ENCODE measurements around the gene ACAP3. TPM values are rescaled to one million over a fixed set of nuclear protein-coding genes. Genes with fewer than 3 reads are reported as not detected.

Gene ACAP3
- total RNA-seq, 1 donor from 2014 or later: 106 TPM

DNA sequence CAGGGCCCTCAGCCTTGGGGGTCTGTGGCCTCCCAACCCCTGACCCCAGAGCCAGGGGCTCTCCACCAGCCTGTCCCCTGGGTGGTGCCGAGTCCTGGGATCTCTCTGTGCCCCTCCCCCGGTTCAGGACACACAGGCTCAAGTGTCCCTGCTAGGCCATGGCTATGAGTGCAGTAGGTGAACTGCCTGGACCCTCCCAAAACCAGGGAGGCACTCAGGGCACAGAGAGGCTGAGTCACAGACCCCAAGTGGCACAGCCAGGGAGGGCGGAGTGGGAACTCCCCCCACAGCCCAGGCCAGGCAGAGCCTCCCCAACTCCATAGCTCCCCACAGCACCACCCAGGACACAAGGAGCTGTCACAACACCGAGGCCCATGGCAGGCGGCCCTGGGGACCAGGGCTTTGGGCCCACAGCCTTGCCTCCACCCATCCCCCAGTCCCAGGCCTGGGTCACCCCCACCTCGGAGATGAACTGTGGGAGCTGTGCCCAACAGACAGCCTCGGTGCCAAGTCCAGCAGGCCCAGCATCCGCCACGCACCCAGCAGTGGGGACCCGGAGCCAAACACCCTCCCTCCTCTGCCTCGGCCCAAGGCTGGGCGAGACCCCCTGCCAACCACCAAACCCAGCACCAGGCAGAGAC lies 38.2 kb upstream of the ACAP3 start:
- DNase-seq (ENCODE audit: low read depth): no peak

DNA sequence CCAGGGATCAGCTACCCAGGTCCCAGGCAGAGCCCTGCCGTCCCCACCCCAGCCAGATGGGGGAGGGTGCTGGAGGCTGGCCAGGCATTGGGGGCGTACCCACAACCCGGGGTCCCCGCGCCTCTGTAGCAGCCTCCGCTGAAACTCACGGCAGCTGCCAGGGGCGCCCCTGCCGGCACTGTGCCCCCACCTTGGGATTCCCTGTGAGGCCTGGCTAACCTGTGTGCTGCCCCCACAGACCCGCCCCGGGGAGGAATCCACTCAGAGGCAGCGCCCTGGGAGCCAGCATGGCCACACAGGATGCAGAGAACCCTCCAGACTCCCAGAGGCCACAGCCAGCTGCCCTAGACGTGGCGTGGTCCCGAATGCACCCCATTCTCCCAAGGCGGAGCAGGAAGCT lies 37.7 kb upstream of the ACAP3 start:
- peak; percentile 68 for DNase-seq (ENCODE audit: low read depth)

DNA sequence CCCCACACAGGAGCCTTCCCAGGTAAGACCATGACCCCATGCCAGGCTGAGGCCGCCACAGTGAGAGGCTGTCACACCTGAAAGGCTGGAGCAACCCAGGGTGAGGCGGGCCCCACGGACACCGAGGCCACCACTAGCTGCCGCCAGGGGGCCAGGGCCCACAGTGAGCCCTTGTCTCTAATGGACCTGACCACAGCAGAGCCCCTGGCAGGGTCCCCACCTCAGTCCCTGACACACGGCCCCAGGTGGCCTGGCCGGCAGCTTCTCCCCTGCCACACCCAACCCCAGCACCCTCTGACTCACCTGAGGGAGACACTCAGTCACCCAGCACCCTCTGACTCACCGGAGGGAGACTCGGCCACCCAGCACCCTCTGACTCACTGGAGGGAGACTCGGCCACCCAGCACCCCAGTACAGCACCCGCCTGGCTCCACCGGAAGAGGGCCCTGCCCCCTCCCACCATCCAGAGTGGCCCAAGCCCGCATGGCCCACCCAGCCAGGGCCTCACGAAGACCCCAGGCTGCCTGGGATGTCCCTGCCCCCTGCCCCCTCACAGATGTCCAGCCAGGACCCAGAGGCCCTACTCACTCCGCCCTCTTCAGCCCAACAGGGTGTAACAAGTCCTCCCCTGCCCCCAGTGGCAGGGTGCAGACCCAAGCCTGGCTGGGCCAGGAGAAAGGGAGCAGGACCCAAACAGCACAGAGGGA lies 37.1 kb upstream of the ACAP3 start:
- DNase-seq (ENCODE audit: low read depth): peak; percentile 54

DNA sequence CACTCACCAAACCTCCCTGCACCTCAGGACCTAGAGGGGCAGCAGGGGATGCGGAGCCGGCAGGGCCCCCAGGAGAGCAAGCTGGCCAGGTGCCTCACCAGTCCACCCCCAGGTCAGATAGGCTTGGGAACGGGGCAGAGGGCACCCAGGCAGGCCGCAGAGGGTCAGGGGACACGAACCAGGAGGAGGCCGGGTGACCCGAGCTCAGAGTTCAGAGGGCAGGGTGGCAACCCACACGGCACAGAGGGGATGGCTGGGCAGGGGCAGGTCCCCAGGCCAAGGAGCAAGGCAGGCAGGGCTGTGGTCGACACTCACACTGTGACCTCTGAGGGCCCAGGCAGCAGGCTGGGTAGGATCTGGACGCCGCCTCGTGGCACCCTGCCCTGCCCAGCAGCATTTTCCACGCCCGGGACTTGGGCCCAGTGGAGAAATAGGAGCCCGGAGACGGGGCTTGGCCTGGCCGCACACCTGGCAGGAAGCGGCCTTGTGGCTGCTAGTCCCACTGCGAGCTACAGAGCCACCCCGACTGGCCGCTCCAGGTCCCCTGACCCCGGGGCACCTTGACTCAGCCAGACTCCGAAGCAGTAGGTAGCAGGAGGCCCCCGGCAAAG lies 36.2 kb upstream of the ACAP3 start:
- DNase-seq (ENCODE audit: low read depth): no peak

DNA sequence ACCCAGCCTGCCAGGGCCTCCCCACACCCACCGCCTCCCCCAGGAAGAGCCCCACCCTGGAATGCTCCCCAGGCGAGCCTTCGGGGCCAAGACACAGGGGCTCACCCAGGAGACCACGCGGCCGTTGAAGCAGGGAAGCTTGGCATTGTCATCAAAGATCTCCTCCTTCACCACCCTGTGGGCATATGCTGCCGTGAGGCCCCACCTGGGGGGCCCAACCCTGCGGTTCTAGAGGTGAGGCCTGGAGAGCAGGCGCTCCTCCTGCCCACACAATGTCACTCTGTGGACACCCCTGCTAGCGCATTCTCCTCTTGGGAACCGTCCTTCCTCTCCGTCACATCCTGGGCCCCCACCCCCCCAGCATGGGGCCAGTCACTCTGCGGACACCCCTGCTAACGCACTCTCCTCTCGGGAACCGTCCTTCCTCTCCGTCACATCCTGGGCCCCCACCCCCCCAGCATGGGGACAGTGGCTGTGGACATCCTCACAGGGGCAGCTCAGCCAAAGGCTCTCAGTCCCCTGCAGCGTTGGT lies 34.9 kb upstream of the ACAP3 start:
- no peak for DNase-seq (ENCODE audit: low read depth)

DNA sequence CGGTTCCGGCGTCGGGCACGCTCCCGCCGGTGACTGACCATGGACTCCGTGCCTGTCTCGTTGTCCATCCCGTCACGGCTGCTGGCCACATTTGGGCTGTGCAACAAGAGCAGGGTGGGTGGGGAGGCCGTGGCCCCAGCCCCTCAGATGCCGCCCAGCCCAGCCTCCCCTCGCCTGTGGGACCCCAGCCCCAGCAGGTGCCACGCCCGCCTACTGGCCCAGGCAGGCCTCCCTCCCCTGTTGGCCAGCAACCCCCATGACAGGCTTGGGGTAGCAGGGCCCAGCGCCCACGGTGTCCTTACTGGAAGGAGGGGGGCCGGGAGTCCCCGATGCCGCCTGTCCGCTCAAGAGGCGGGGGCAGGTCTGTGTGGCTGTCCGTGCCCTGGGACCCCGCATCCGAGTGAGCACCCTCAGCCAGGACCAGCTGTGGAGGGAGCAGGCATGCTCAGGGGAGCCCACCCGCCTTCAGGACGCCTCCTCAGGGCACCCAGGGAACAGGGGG lies 34.4 kb upstream of the ACAP3 start:
- DNase-seq (ENCODE audit: low read depth): no peak

DNA sequence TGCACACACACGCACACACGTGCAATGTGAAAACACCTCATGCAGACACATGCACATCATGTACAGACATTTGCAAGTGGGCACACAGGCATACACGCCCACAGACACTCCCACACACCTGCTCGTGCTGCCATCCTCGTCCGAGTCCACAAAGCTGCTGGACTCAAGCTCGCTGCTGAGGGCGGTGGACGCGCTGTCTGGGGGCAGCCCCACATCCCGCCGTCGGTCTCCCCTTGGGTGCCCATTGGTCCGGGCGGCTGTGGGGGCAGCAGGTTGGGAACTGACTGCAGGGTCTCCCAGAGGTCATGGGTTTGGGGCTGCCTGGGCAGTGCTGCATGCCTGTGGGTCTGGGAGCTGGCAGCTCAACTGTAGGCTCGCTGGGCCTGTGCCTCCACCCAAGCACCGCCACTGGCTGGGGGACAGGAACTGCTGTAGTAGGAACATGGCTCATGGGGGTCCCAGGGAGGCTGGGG lies 33.9 kb upstream of the ACAP3 start:
- DNase-seq (ENCODE audit: low read depth): no peak

DNA sequence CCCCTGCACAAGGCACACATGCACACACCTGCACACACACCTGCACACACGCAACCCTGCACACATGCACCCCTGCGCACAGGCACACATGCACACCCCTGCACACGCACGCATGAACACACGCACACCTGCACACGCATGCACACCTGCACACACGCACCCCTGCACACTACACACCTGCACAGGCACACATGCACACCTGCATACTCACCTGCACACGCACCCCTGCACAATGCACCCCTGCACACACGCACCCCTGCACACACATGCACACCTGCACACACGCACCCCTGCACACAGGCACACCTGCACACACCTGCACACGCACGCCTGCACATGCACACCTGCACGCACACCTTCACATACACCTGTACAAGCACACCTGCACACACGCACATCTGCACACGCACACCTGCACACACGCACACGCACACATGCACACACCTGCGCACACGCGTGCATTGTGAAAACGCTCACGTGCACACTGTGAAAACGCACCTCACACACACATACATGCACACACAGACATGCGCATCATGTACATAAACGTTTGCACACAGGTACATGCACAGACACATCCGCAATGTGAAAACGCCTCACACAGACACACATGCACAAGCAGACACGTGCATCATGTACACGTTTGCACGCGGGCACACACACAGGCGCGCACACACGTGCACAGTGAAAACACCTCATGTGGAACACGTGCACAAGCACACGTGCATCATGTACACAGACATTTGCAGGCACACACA lies 33.2 kb upstream of the ACAP3 start:
- DNase-seq (ENCODE audit: low read depth): no peak

DNA sequence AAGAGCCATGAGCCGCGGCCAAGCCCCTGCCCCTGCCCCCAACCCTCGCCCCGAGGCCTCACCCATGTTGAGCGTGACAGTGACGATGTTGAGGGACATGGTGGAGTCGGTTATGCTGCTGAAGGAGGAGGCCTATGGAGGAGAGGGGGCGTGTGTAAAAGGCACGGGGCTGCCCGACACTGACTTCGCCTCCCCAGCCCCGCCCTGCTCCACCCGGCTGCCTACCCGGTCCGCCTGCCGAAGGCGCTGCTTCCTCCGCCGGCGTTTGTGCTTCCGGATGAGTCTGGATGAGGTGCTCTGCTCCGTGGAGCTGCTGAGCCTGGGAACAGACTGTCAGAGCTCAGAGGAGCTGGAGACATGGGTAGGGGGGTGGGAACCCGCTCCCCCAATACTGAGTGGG lies 32.5 kb upstream of the ACAP3 start:
- no peak for DNase-seq (ENCODE audit: low read depth)

DNA sequence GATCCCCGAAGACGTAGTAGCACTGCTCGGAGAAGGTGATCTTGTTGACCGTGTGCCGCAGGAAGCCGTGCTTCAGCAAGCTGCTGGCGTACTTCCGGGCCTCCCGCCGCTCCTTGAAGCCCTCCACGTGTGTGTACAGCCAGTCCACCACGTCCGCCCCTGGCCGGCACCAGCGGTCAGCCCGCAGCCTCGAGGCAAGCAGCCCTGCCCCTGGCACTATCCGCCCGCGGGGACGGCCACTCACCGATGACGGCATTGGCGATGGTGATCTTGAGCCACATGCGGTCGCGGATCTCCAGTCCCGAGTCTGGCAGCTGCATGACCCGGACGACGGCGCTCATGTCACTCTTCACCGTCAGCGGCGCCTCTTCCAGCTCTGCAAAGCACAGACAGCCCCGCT lies 30.5 kb upstream of the ACAP3 start:
- DNase-seq (ENCODE audit: low read depth): no peak

DNA sequence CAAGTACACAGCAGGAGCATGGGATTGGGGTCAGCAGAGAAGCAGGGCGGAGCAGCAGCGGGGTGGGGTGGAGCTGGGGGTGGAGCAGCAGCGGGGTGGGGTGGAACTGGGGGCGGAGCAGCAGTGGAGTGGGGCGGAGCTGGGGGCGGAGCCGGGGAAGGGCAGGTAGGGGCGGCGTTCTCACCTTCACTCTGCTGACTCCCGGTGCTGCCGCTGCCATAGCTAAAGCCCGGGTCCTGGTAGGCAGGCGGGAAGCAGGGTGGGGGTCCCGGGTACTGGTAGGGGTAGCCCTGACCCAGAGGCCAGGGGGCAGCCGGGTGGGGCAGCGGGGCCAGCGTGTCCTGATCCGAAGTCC lies 30.0 kb upstream of the ACAP3 start:
- no peak for DNase-seq (ENCODE audit: low read depth)

DNA sequence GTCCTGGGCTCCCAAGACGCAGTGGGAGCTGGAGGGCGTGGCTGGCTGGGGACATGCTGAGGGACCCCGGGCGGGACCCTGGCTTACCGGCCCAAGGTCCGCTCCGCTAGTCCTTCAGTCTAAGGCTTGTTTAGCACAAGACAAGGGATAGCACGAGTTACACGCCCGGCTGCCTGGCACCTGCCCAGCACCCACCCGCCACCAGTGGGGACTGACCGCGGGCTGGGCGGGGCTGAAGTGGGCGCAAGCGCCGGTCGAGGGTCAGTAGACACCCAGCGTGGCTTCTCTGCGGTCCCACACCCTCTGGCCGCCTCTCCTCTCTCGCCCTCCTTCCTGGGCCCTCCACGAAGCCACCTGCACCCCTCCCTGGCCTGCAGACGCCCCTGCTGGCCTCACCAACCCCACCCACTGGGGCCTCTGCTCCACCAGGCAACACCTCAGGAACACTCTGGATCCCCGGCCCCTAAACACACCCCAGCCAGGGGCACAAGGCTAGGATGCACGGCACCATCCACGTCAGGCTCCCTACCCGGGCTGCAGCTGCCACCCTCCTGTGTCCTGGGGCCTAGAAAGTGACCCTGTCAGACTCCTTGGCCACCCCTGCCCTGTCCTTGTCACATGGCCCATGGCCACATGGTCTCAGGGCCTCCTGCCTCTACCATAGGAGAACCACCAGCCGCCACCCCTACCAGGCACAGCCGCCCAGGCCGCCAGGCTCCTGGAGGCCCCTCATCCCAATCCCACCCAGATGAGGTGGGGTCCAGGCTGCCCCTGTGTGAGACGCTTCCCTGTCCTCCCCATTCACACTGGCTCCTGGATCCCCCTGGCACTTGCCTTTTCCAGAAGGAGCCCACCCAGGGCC lies 29.4 kb upstream of the ACAP3 start:
- DNase-seq (ENCODE audit: low read depth): no peak

DNA sequence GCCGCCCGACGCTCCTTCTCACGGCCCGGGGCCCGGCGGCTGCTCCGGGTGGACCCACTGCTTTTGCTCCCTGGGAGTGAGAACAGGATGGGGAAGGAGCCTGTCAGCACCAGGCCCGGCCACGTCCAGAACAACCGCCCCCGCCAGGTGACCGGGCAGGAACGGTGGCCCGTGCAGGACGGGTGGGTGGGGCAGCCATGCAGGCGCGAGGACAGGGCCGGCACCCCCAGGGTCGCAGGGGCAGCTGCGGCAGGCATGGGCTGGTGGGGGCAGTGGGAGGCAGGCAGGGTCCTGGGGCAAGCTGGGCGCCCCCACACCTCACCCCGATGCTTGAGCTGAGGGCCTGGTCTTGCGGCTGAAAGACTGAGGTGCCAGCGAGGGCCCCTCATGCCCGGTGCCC lies 28.7 kb upstream of the ACAP3 start:
- DNase-seq (ENCODE audit: low read depth): no peak

DNA sequence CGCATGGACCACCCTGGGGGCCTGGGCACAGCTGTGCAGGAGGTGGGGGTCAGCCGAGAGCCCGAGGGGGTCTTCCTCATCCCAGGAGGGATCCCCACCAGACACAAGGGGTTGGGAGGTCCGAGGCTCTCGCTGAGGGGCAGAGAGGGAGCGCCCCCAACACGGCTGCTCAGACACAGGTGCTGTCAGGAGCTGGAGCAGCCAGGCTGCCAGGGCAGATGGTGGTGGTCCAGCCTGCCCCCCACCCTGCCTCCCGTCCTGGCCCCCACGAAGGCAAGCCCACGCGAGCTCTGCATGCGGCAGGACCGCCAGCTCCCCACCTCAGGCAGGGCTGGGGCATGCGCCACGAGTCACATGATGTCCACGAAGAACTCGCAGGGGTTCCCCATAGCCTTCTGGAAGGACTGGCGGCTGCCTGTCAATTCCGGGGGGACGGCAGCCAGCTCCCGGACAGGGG lies 28.1 kb upstream of the ACAP3 start:
- no peak for DNase-seq (ENCODE audit: low read depth)

DNA sequence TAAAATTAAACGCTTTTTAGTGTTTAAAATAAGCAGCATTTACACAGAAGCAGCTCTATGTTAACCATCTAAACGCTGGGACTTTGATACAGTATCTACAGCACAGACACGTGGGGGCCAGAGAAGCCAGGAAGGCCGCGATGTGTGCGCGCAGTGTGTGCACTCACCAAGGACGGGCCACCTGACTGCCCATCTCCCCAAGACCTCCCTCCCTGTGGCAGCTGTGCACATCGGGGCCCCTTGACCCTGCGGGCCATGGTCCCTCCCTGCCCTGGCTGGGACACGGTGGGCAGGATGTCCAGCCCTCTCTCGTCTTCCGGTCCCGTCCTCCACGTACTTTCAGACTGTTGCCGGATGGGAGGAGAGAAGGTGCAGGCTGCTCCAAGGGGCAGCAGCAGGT lies 27.6 kb upstream of the ACAP3 start:
- DNase-seq (ENCODE audit: low read depth): no peak

DNA sequence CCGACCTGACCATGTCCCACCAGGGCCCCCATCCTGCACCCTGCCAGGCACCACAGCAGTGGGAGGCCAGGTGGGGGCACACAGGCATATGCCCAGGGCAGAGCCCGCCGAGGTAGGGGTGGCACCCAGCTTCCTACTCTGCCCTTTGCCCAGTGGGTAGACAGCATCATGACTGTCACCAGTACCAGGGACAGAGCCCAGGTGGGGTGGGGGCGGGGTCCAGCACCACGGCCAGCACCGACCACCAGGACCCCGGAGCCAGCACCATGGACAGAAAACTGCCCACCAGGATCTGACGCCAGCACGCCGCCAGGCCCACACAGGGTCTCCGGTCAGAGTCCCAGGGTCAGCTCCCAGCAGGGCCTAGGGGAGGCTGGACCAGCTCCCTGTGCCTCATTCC lies 27.1 kb upstream of the ACAP3 start:
- DNase-seq (ENCODE audit: low read depth): no peak

DNA sequence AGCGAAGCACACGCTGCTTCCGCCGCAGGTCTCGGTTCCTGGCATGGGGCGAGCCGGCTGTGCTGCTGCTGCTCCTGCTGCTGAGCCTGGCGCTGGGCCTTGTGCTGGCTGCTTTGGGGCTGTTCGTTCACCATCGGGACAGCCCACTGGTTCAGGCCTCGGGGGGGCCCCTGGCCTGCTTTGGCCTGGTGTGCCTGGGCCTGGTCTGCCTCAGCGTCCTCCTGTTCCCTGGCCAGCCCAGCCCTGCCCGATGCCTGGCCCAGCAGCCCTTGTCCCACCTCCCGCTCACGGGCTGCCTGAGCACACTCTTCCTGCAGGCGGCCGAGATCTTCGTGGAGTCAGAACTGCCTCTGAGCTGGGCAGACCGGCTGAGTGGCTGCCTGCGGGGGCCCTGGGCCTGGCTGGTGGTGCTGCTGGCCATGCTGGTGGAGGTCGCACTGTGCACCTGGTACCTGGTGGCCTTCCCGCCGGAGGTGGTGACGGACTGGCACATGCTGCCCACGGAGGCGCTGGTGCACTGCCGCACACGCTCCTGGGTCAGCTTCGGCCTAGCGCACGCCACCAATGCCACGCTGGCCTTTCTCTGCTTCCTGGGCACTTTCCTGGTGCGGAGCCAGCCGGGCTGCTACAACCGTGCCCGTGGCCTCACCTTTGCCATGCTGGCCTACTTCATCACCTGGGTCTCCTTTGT lies 26.0 kb upstream of the ACAP3 start:
- DNase-seq (ENCODE audit: low read depth): no peak

DNA sequence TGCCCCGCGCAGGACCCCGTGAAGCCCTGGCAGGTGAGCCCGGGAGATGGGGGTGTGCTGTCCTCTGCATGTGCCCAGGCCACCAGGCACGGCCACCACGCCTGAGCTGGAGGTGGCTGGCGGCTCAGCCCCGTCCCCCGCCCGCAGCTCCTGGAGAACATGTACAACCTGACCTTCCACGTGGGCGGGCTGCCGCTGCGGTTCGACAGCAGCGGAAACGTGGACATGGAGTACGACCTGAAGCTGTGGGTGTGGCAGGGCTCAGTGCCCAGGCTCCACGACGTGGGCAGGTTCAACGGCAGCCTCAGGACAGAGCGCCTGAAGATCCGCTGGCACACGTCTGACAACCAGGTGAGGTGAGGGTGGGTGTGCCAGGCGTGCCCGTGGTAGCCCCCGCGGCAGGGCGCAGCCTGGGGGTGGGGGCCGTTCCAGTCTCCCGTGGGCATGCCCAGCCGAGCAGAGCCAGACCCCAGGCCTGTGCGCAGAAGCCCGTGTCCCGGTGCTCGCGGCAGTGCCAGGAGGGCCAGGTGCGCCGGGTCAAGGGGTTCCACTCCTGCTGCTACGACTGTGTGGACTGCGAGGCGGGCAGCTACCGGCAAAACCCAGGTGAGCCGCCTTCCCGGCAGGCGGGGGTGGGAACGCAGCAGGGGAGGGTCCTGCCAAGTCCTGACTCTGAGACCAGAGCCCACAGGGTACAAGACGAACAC lies 25.2 kb upstream of the ACAP3 start:
- no peak for DNase-seq (ENCODE audit: low read depth)

DNA sequence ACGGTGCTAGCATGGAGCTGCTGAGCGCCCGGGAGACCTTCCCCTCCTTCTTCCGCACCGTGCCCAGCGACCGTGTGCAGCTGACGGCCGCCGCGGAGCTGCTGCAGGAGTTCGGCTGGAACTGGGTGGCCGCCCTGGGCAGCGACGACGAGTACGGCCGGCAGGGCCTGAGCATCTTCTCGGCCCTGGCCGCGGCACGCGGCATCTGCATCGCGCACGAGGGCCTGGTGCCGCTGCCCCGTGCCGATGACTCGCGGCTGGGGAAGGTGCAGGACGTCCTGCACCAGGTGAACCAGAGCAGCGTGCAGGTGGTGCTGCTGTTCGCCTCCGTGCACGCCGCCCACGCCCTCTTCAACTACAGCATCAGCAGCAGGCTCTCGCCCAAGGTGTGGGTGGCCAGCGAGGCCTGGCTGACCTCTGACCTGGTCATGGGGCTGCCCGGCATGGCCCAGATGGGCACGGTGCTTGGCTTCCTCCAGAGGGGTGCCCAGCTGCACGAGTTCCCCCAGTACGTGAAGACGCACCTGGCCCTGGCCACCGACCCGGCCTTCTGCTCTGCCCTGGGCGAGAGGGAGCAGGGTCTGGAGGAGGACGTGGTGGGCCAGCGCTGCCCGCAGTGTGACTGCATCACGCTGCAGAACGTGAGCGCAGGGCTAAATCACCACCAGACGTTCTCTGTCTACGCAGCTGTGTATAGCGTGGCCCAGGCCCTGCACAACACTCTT lies 24.5 kb upstream of the ACAP3 start:
- no peak for DNase-seq (ENCODE audit: low read depth)

Data from myocyte (in vitro differentiated cells).